Measurements from ENCODE around the gene PAQR9.

PAQR9 gene

GRCh38 chr3:142975316-142975995 lies 12.0 kb upstream of the PAQR9 start:
- H3K9me3 ChIP-seq (ENCODE audit: severe bottlenecking) = no peaks in the 10 kb centered on the region
- H3K4me1 ChIP-seq (ENCODE audit: insufficient read depth, poor library complexity, severe bottlenecking) = peaks cover 12% of the 10 kb centered on the region
- TF ChIP-seq CTCF (IDR thresholded peaks at IDR 0.05; ENCODE audit: poor library complexity, severe bottlenecking) = no peak
- no peak overlapping the region for H3K4me3 ChIP-seq (ENCODE audit: severe bottlenecking)
- no peaks in the 10 kb centered on the region for H3K27me3 ChIP-seq (ENCODE audit: insufficient read depth, poor library complexity, severe bottlenecking)
- no peak overlapping the region for H3K27ac ChIP-seq (ENCODE audit: poor library complexity, severe bottlenecking)
- no peaks in the 10 kb centered on the region for H3K36me3 ChIP-seq (ENCODE audit: low read depth)
- ATAC-seq (ENCODE audit: low read depth) (no peak), DNase-seq (ENCODE audit: low spot score) (no peak)

GRCh38 chr3:142973217-142974009 lies 9.9 kb upstream of the PAQR9 start:
- Histone ChIP-seq H3K36me3 (ENCODE audit: low read depth) (no peaks in the 10 kb centered on the region), H3K27ac (ENCODE audit: poor library complexity, severe bottlenecking) (no peak overlapping the region), H3K9me3 (ENCODE audit: severe bottlenecking) (no peaks in the 10 kb centered on the region), H3K4me3 (ENCODE audit: severe bottlenecking) (no peak overlapping the region), H3K27me3 (ENCODE audit: insufficient read depth, poor library complexity, severe bottlenecking) (no peaks in the 10 kb centered on the region), H3K4me1 (ENCODE audit: insufficient read depth, poor library complexity, severe bottlenecking) (peaks cover 12% of the 10 kb centered on the region)
- ATAC-seq (ENCODE audit: low read depth) = no peak
- no peak for TF ChIP-seq CTCF (IDR thresholded peaks at IDR 0.05; ENCODE audit: poor library complexity, severe bottlenecking)
- DNase-seq (ENCODE audit: low spot score) = no peak

- no peak for ATAC-seq (ENCODE audit: low read depth)
- no peaks in the 10 kb centered on the region for H3K9me3 ChIP-seq (ENCODE audit: severe bottlenecking)
- H3K4me1 ChIP-seq (ENCODE audit: insufficient read depth, poor library complexity, severe bottlenecking) = peaks cover 12% of the 10 kb centered on the region
- no peak overlapping the region for H3K4me3 ChIP-seq (ENCODE audit: severe bottlenecking)
- no peaks in the 10 kb centered on the region for H3K36me3 ChIP-seq (ENCODE audit: low read depth)
- TF ChIP-seq CTCF (IDR thresholded peaks at IDR 0.05; ENCODE audit: poor library complexity, severe bottlenecking) = no peak
- no peak for DNase-seq (ENCODE audit: low spot score)
- no peaks in the 10 kb centered on the region for H3K27me3 ChIP-seq (ENCODE audit: insufficient read depth, poor library complexity, severe bottlenecking)
- no peak overlapping the region for H3K27ac ChIP-seq (ENCODE audit: poor library complexity, severe bottlenecking)
Observed at GRCh38 chr3:142972092-142972753, 8.7 kb upstream of the PAQR9 start.

- no peaks in the 10 kb centered on the region for H3K9me3 ChIP-seq (ENCODE audit: severe bottlenecking)
- no peaks in the 10 kb centered on the region for H3K27me3 ChIP-seq (ENCODE audit: insufficient read depth, poor library complexity, severe bottlenecking)
- H3K4me1 ChIP-seq (ENCODE audit: insufficient read depth, poor library complexity, severe bottlenecking) = peaks cover 4% of the 10 kb centered on the region
- H3K36me3 ChIP-seq (ENCODE audit: low read depth) = no peaks in the 10 kb centered on the region
- no peak for ATAC-seq (ENCODE audit: low read depth)
- no peak for DNase-seq (ENCODE audit: low spot score)
- H3K27ac ChIP-seq (ENCODE audit: poor library complexity, severe bottlenecking) = no peak overlapping the region
- TF ChIP-seq CTCF (IDR thresholded peaks at IDR 0.05; ENCODE audit: poor library complexity, severe bottlenecking) = no peak
- H3K4me3 ChIP-seq (ENCODE audit: severe bottlenecking) = no peak overlapping the region
Observed at GRCh38 chr3:142971431-142971830, 8.0 kb upstream of the PAQR9 start.
